GM23338 (cell line): ENCODE results near the gene MRTFA. TPM values are rescaled to one million over a fixed set of nuclear protein-coding genes. Genes with fewer than 3 reads are reported as not detected.

ENCODE experiments used
- ATAC-seq: fragments of 200-7000 bp; cut with Tn5 transposase; 3 replicates; pipeline ENCODE4 v1.9.1; 2020
- DNase-seq: peaks from one replicate; pipeline ENCODE4 v3.0.0-alpha.2; 2015; ENCODE audit warnings: low spot score
- H2AFZ ChIP-seq: fragments of 200-600 bp; sonication (generic); 2 replicates; pipeline ENCODE4 v1.8.0; 2016; ENCODE audit warnings: antibody characterized with exemption, mild to moderate bottlenecking, moderate library complexity
- H3F3A ChIP-seq: fragments of 200-600 bp; sonication (generic); replicated peaks from 2 replicates; pipeline ENCODE4 v1.8.0; 2017; ENCODE audit warnings: antibody characterized with exemption, mixed run types, low read depth
- H3K27ac ChIP-seq: fragments of 200-600 bp; sonication (generic); 2 replicates; pipeline ENCODE4 v1.6.1; 2016; ENCODE audit warnings: low read depth
- H3K27me3 ChIP-seq: fragments of 200-600 bp; sonication (generic); 2 replicates; pipeline ENCODE4 v1.8.0; 2016; ENCODE audit warnings: mild to moderate bottlenecking, mixed run types, moderate library complexity; ENCODE audit not compliant: insufficient read depth
- H3K36me3 ChIP-seq: fragments of 200-600 bp; sonication (generic); 2 replicates; pipeline ENCODE4 v1.8.0; 2016; ENCODE audit warnings: mild to moderate bottlenecking; ENCODE audit not compliant: insufficient read depth
- H3K4me1 ChIP-seq: fragments of 200-600 bp; sonication (generic); 2 replicates; pipeline ENCODE4 v1.8.0; 2016; ENCODE audit warnings: mild to moderate bottlenecking, moderate library complexity; ENCODE audit not compliant: insufficient read depth
- H3K4me2 ChIP-seq: fragments of 200-600 bp; sonication (generic); 2 replicates; pipeline ENCODE4 v1.7.1; 2017; ENCODE audit warnings: mixed run types
- H3K4me3 ChIP-seq: fragments of 200-600 bp; sonication (generic); 2 replicates; pipeline ENCODE4 v1.6.1; 2016; ENCODE audit warnings: mixed run types
- H3K79me2 ChIP-seq: fragments of 200-600 bp; sonication (generic); replicated peaks from 2 replicates; pipeline ENCODE4 v1.8.0; 2017; ENCODE audit warnings: mild to moderate bottlenecking; ENCODE audit not compliant: insufficient read depth
- H3K9me2 ChIP-seq: fragments of 200-600 bp; sonication (generic); 2 replicates; pipeline ENCODE4 v1.8.0; 2017; ENCODE audit not compliant: insufficient read depth
- H4K20me1 ChIP-seq: fragments of 200-600 bp; sonication (generic); replicated peaks from 2 replicates; pipeline ENCODE4 v1.8.0; 2017; ENCODE audit warnings: mild to moderate bottlenecking; ENCODE audit not compliant: insufficient read depth
- H3K27ac Mint-ChIP-seq: 2 replicates; pipeline ENCODE4 v1.8.0; 2020; ENCODE audit warnings: inconsistent platforms, mild to moderate bottlenecking, moderate library complexity, mixed read lengths
- H3K27me3 Mint-ChIP-seq: 3 replicates; pipeline ENCODE4 v1.8.0; 2022; ENCODE audit warnings: low read depth, mild to moderate bottlenecking, moderate library complexity, mixed read lengths, inconsistent platforms; ENCODE audit not compliant: insufficient read depth, poor library complexity
- H3K36me3 Mint-ChIP-seq: 3 replicates; pipeline ENCODE4 v1.8.0; 2021; ENCODE audit warnings: low read depth, mild to moderate bottlenecking, inconsistent platforms, moderate library complexity, mixed read lengths
- H3K4me1 Mint-ChIP-seq: 3 replicates; pipeline ENCODE4 v1.8.0; 2020; ENCODE audit warnings: mild to moderate bottlenecking, inconsistent platforms, mixed read lengths
- H3K4me3 Mint-ChIP-seq: 3 replicates; pipeline ENCODE4 v1.8.0; 2021; ENCODE audit warnings: moderate library complexity, mild to moderate bottlenecking, inconsistent platforms, mixed read lengths
- H3K9me3 Mint-ChIP-seq: 3 replicates; pipeline ENCODE4 v1.8.0; 2020; ENCODE audit warnings: moderate library complexity, mild to moderate bottlenecking, inconsistent platforms, mixed read lengths
- CREB1 ChIP-seq: fragments of 250-450 bp; sonication (Bioruptor Pico); IDR thresholded peaks from 2 replicates; pipeline ENCODE4 v1.5.0; 2020; ENCODE audit warnings: low read depth, mild to moderate bottlenecking, moderate library complexity
- EZH2 ChIP-seq: fragments of 200-600 bp; sonication (generic); IDR thresholded peaks from one replicate; pipeline ENCODE4 v1.8.0; 2017; ENCODE audit warnings: antibody characterized with exemption, mild to moderate bottlenecking, low read depth; ENCODE audit not compliant: unreplicated experiment
- EZH2phosphoT487 ChIP-seq: fragments of 200-600 bp; sonication (generic); IDR thresholded peaks from one replicate; pipeline ENCODE4 v1.8.1; 2018; ENCODE audit warnings: antibody characterized with exemption; ENCODE audit not compliant: unreplicated experiment
- JUNB ChIP-seq: IDR thresholded peaks from one replicate; pipeline ENCODE4 v1.6.1; 2016; ENCODE audit warnings: antibody characterized with exemption; ENCODE audit not compliant: unreplicated experiment
- NANOG ChIP-seq: IDR thresholded peaks from 2 replicates; pipeline ENCODE4 v1.6.1; 2016; ENCODE audit warnings: antibody characterized with exemption, borderline replicate concordance
- POLR2AphosphoS5 ChIP-seq: IDR thresholded peaks from 2 replicates; pipeline ENCODE4 v1.6.1; 2016; ENCODE audit warnings: antibody characterized with exemption, low read depth
- REST ChIP-seq: IDR thresholded peaks from one replicate; pipeline ENCODE4 v1.6.1; 2018; ENCODE audit warnings: antibody characterized with exemption; ENCODE audit not compliant: unreplicated experiment
- STAT1 ChIP-seq: IDR thresholded peaks from one replicate; pipeline ENCODE4 v1.6.1; 2016; ENCODE audit warnings: antibody characterized with exemption; ENCODE audit not compliant: unreplicated experiment
- ZNF114 ChIP-seq: fragments of 250-450 bp; sonication (Bioruptor Pico); IDR thresholded peaks from 2 replicates; pipeline ENCODE4 v1.5.0; 2020; ENCODE audit warnings: mild to moderate bottlenecking, moderate library complexity
- ZNF331 ChIP-seq: fragments of 250-450 bp; sonication (Bioruptor Pico); IDR thresholded peaks from 2 replicates; pipeline ENCODE4 v1.5.0; 2020; ENCODE audit warnings: low read depth, mild to moderate bottlenecking, moderate library complexity
- polyA plus RNA-seq: library from polyadenylated mRNA; unstranded; fragments of >200 nt; fragmentation: Nextera tagmentation; extraction: Ambion mirVana; gene quantifications from 2 replicates; pipeline ENCODE4 v1.2.1, GENCODE V29; 2016
- total RNA-seq: library from RNA; depleted of rRNA; stranded (reverse); fragments of >200 nt; shearing (Covaris generic); gene quantifications from 2 replicates; pipeline ENCODE4 v1.2.3, GENCODE V29; 2014
- TF ChIP-seq, protein P1 (sequence below): IDR thresholded peaks from 2 replicates; pipeline ENCODE4 v1.6.1; 2016; ENCODE audit warnings: antibody characterized with exemption
- TF ChIP-seq, protein P2 (sequence below), 2 experiments: fragments of 200-600 bp in 1 of 2; sonication (generic) in 1 of 2; conservative IDR thresholded peaks; 2 replicates each; pipeline versions ENCODE4 v1.5.1 to v1.6.1; 2016 to 2017; ENCODE audit warnings: antibody characterized with exemption in 2 of 2, low read depth in 2 of 2, mild to moderate bottlenecking in 2 of 2, moderate library complexity in 1 of 2
- TF ChIP-seq, protein P3 (sequence below): fragments of 250-450 bp; sonication (Bioruptor Pico); IDR thresholded peaks from 2 replicates; pipeline ENCODE4 v1.5.0; 2020; ENCODE audit warnings: mild to moderate bottlenecking, moderate library complexity

The MRTFA gene
- total and polyA plus RNA-seq, 2 experiments from 2014 or later = 18.1 to 92.4 TPM

- H3K9me3 Mint-ChIP-seq = no peaks in the 10 kb centered on the region
- H2AFZ ChIP-seq = no peak overlapping the region
- no peaks in the 10 kb centered on the region for H3F3A ChIP-seq
- no peaks in the 10 kb centered on the region for H3K27me3 ChIP-seq
- H3K4me1 Mint-ChIP-seq = peaks cover 21% of the 10 kb centered on the region
- H3K27ac ChIP-seq = no peak overlapping the region
- peaks cover 15% of the 10 kb centered on the region for H3K4me1 ChIP-seq
- H4K20me1 ChIP-seq = peaks cover 12% of the 10 kb centered on the region
- DNase-seq = no peak
- H3K4me3 Mint-ChIP-seq = no peak overlapping the region
- no peaks in the 10 kb centered on the region for H3K9me2 ChIP-seq
- H3K27me3 Mint-ChIP-seq = peaks cover 2% of the 10 kb centered on the region
- peaks cover 88% of the 10 kb centered on the region for H3K79me2 ChIP-seq
- no peak for ATAC-seq
- no peak overlapping the region for H3K4me3 ChIP-seq
- H3K36me3 Mint-ChIP-seq = no peaks in the 10 kb centered on the region
- no peak overlapping the region for H3K4me2 ChIP-seq
- H3K27ac Mint-ChIP-seq = no peak overlapping the region
- no peak for TF ChIP-seq JUNB
- TF ChIP-seq STAT1 = no peak
- TF ChIP-seq, protein P1, sequence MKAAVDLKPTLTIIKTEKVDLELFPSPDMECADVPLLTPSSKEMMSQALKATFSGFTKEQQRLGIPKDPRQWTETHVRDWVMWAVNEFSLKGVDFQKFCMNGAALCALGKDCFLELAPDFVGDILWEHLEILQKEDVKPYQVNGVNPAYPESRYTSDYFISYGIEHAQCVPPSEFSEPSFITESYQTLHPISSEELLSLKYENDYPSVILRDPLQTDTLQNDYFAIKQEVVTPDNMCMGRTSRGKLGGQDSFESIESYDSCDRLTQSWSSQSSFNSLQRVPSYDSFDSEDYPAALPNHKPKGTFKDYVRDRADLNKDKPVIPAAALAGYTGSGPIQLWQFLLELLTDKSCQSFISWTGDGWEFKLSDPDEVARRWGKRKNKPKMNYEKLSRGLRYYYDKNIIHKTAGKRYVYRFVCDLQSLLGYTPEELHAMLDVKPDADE = no peak
- TF ChIP-seq NANOG = no peak
- TF ChIP-seq, protein P2, sequence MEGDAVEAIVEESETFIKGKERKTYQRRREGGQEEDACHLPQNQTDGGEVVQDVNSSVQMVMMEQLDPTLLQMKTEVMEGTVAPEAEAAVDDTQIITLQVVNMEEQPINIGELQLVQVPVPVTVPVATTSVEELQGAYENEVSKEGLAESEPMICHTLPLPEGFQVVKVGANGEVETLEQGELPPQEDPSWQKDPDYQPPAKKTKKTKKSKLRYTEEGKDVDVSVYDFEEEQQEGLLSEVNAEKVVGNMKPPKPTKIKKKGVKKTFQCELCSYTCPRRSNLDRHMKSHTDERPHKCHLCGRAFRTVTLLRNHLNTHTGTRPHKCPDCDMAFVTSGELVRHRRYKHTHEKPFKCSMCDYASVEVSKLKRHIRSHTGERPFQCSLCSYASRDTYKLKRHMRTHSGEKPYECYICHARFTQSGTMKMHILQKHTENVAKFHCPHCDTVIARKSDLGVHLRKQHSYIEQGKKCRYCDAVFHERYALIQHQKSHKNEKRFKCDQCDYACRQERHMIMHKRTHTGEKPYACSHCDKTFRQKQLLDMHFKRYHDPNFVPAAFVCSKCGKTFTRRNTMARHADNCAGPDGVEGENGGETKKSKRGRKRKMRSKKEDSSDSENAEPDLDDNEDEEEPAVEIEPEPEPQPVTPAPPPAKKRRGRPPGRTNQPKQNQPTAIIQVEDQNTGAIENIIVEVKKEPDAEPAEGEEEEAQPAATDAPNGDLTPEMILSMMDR (conservative IDR thresholded peaks at IDR 0.05; ENCODE audit: low read depth in 2 of 2) = no peak
- TF ChIP-seq ZNF114 (CRISPR knock-in tag) = no peak
- TF ChIP-seq EZH2phosphoT487 = no peak
- no peak for TF ChIP-seq EZH2
- TF ChIP-seq ZNF331 = no peak
- TF ChIP-seq CREB1 = no peak
- no peak for TF ChIP-seq POLR2AphosphoS5
- no peak for TF ChIP-seq REST
- TF ChIP-seq, protein P3, sequence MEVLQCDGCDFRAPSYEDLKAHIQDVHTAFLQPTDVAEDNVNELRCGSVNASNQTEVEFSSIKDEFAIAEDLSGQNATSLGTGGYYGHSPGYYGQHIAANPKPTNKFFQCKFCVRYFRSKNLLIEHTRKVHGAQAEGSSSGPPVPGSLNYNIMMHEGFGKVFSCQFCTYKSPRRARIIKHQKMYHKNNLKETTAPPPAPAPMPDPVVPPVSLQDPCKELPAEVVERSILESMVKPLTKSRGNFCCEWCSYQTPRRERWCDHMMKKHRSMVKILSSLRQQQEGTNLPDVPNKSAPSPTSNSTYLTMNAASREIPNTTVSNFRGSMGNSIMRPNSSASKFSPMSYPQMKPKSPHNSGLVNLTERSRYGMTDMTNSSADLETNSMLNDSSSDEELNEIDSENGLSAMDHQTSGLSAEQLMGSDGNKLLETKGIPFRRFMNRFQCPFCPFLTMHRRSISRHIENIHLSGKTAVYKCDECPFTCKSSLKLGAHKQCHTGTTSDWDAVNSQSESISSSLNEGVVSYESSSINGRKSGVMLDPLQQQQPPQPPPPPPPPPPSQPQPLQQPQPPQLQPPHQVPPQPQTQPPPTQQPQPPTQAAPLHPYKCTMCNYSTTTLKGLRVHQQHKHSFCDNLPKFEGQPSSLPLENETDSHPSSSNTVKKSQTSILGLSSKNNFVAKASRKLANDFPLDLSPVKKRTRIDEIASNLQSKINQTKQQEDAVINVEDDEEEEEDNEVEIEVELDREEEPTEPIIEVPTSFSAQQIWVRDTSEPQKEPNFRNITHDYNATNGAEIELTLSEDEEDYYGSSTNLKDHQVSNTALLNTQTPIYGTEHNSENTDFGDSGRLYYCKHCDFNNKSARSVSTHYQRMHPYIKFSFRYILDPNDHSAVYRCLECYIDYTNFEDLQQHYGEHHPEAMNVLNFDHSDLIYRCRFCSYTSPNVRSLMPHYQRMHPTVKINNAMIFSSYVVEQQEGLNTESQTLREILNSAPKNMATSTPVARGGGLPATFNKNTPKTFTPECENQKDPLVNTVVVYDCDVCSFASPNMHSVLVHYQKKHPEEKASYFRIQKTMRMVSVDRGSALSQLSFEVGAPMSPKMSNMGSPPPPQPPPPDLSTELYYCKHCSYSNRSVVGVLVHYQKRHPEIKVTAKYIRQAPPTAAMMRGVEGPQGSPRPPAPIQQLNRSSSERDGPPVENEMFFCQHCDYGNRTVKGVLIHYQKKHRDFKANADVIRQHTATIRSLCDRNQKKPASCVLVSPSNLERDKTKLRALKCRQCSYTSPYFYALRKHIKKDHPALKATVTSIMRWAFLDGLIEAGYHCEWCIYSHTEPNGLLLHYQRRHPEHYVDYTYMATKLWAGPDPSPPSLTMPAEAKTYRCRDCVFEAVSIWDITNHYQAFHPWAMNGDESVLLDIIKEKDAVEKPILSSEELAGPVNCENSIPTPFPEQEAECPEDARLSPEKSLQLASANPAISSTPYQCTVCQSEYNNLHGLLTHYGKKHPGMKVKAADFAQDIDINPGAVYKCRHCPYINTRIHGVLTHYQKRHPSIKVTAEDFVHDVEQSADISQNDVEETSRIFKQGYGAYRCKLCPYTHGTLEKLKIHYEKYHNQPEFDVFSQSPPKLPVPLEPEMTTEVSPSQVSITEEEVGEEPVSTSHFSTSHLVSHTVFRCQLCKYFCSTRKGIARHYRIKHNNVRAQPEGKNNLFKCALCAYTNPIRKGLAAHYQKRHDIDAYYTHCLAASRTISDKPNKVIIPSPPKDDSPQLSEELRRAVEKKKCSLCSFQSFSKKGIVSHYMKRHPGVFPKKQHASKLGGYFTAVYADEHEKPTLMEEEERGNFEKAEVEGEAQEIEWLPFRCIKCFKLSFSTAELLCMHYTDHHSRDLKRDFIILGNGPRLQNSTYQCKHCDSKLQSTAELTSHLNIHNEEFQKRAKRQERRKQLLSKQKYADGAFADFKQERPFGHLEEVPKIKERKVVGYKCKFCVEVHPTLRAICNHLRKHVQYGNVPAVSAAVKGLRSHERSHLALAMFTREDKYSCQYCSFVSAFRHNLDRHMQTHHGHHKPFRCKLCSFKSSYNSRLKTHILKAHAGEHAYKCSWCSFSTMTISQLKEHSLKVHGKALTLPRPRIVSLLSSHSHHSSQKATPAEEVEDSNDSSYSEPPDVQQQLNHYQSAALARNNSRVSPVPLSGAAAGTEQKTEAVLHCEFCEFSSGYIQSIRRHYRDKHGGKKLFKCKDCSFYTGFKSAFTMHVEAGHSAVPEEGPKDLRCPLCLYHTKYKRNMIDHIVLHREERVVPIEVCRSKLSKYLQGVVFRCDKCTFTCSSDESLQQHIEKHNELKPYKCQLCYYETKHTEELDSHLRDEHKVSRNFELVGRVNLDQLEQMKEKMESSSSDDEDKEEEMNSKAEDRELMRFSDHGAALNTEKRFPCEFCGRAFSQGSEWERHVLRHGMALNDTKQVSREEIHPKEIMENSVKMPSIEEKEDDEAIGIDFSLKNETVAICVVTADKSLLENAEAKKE = no peak
- no peaks in the 10 kb centered on the region for H3K36me3 ChIP-seq
Observed at GRCh38 chr22:40609216-40609615, 27.3 kb downstream of the MRTFA start.
